Colon (tissue), 2 donors: ENCODE measurements around the gene C1QTNF8.

Experiments used
- FAIRE-seq: peaks from 2 replicates; lab custom pipeline; 2012; peaks lifted over from hg19 to GRCh38; lab: Jason Lieb, UNC
- donor health status: control.
- donor health status: control.

C1QTNF8 gene

GRCh38 chr16:1045310-1045992 lies 50.6 kb downstream of the C1QTNF8 start:
- FAIRE-seq: no peak

- no peak for FAIRE-seq
Measured at GRCh38 chr16:1044460-1045309, 51.4 kb downstream of the C1QTNF8 start.

GRCh38 chr16:1043881-1044451 lies 52.1 kb downstream of the C1QTNF8 start:
- no peak for FAIRE-seq

- FAIRE-seq: no peak
Measured at GRCh38 chr16:1042866-1043265, 53.2 kb downstream of the C1QTNF8 start.

- no peak for FAIRE-seq
Measured at GRCh38 chr16:1042049-1042744, 53.8 kb downstream of the C1QTNF8 start.

- no peak for FAIRE-seq
Measured at GRCh38 chr16:1040346-1040745, 55.7 kb downstream of the C1QTNF8 start.

GRCh38 chr16:1039762-1040161 lies 56.3 kb downstream of the C1QTNF8 start:
- FAIRE-seq: no peak

GRCh38 chr16:1038932-1039331 lies 57.1 kb downstream of the C1QTNF8 start:
- no peak for FAIRE-seq
